Measurements from ENCODE around the gene EZH2. TPM values are rescaled to one million over a fixed set of nuclear protein-coding genes. Genes with fewer than 3 reads are reported as not detected.

The EZH2 gene
- total and polyA plus RNA-seq, 11 donors: 0.61 to 5.4 (median 1.3) TPM

GRCh38 chr7:148927123-148928045 lies 43.3 kb upstream of the EZH2 start:
- TF ChIP-seq CTCF (IDR thresholded peaks at IDR 0.05): no peak
- no peak for TF ChIP-seq POLR2A (IDR thresholded peaks at IDR 0.05)
- Histone ChIP-seq H3K9me3 (no peaks in the 10 kb centered on the region), H3K4me1 (peaks cover 0 to 3% (median 0%) of the 10 kb centered on the region in 12 donors), H3K27ac (no peak overlapping the region), H3K4me3 (no peak overlapping the region), H3K27me3 (no peaks in the 10 kb centered on the region), H3K36me3 (no peaks in the 10 kb centered on the region)
- DNase-seq (no peak), ATAC-seq (no peak)
- intact Hi-C loops (cut with DNase I): no loop called here
- WGBS, 4 donors: 67 to 75% (median 72%) methylated on average over 10 of the region's 10 CpGs

GRCh38 chr7:148925836-148926235 lies 41.7 kb upstream of the EZH2 start:
- H3K36me3 ChIP-seq: no peaks in the 10 kb centered on the region
- no peak for DNase-seq
- H3K9me3 ChIP-seq: no peaks in the 10 kb centered on the region
- ATAC-seq: no peak
- H3K4me1 ChIP-seq: peaks cover 0 to 3% (median 0%) of the 10 kb centered on the region in 12 donors
- intact Hi-C loops (cut with DNase I): no loop called here
- TF ChIP-seq CTCF (IDR thresholded peaks at IDR 0.05) (no peak), POLR2A (IDR thresholded peaks at IDR 0.05) (no peak)
- WGBS, 4 donors: 76 to 89% (median 83%) methylated on average over 9 of the region's 9 CpGs
- H3K4me3 ChIP-seq: no peak overlapping the region
- H3K27me3 ChIP-seq: no peaks in the 10 kb centered on the region
- H3K27ac ChIP-seq: no peak overlapping the region

GRCh38 chr7:148924011-148924410 lies 39.9 kb upstream of the EZH2 start:
- DNase-seq (no peak), ATAC-seq (no peak)
- TF ChIP-seq CTCF (IDR thresholded peaks at IDR 0.05) (no peak), POLR2A (IDR thresholded peaks at IDR 0.05) (no peak)
- intact Hi-C loops (cut with DNase I): no loop called here
- Histone ChIP-seq H3K27me3 (no peaks in the 10 kb centered on the region), H3K4me1 (peaks cover 0 to 3% (median 0%) of the 10 kb centered on the region in 12 donors), H3K4me3 (no peak overlapping the region), H3K36me3 (no peaks in the 10 kb centered on the region), H3K27ac (no peak overlapping the region), H3K9me3 (no peaks in the 10 kb centered on the region)
- WGBS, 4 donors: 70 to 80% (median 77%) methylated on average over 5 of the region's 5 CpGs

- no peaks in the 10 kb centered on the region for H3K36me3 ChIP-seq
- no peaks in the 10 kb centered on the region for H3K4me1 ChIP-seq
- no peak overlapping the region for H3K27ac ChIP-seq
- DNase-seq (peak in 1 of 5 donors; percentile 67), ATAC-seq (no peak)
- intact Hi-C loops (cut with DNase I): no loop called here
- 67 to 80% (median 77%) methylated on average over 6 of the region's 6 CpGs for WGBS, 4 donors
- no peak overlapping the region for H3K4me3 ChIP-seq
- no peaks in the 10 kb centered on the region for H3K9me3 ChIP-seq
- H3K27me3 ChIP-seq: no peaks in the 10 kb centered on the region
- no peak for TF ChIP-seq POLR2A (IDR thresholded peaks at IDR 0.05)
- no peak for TF ChIP-seq CTCF (IDR thresholded peaks at IDR 0.05)
Measured at GRCh38 chr7:148921806-148922205, 37.7 kb upstream of the EZH2 start.

Measured in heart left ventricle (tissue), 16 donors.